Ishikawa (cell line): ENCODE measurements around the gene BTBD9.

Source experiments
- CEBPB ChIP-seq: IDR thresholded peaks from 2 replicates; pipeline ENCODE4 v1.6.1; 2012
- CREB1 ChIP-seq: IDR thresholded peaks from 2 replicates; pipeline ENCODE4 v1.6.1; 2012; ENCODE audit warnings: low read depth
- EP300 ChIP-seq: IDR thresholded peaks from 2 replicates; pipeline ENCODE4 v1.6.1; 2012; ENCODE audit warnings: borderline replicate concordance
- FOXM1 ChIP-seq: IDR thresholded peaks from 2 replicates; pipeline ENCODE4 v1.6.1; 2012; ENCODE audit warnings: low read depth, borderline replicate concordance
- RAD21 ChIP-seq: IDR thresholded peaks from 2 replicates; pipeline ENCODE4 v1.6.1; 2012; ENCODE audit warnings: low read depth
- TAF1 ChIP-seq: IDR thresholded peaks from 2 replicates; pipeline ENCODE4 v1.6.1; 2012; ENCODE audit warnings: low read depth, mild to moderate bottlenecking
- TCF12 ChIP-seq: IDR thresholded peaks from 2 replicates; pipeline ENCODE4 v1.6.1; 2012; ENCODE audit warnings: low read depth
- TEAD4 ChIP-seq: IDR thresholded peaks from 2 replicates; pipeline ENCODE4 v1.6.1; 2012
- YY1 ChIP-seq: IDR thresholded peaks from 2 replicates; pipeline ENCODE4 v1.6.1; 2012; ENCODE audit warnings: low read depth
- ZBTB7A ChIP-seq: IDR thresholded peaks from 2 replicates; pipeline ENCODE4 v1.6.1; 2012; ENCODE audit warnings: low read depth
- TF ChIP-seq, protein P1 (sequence below): IDR thresholded peaks from 2 replicates; pipeline ENCODE4 v1.6.1; 2012; ENCODE audit warnings: low read depth, mild to moderate bottlenecking
- TF ChIP-seq, protein P2 (sequence below): IDR thresholded peaks from 2 replicates; pipeline ENCODE4 v1.6.1; 2012
- TF ChIP-seq, protein P3 (sequence below): IDR thresholded peaks from 2 replicates; pipeline ENCODE4 v1.6.1; 2012

DNA sequence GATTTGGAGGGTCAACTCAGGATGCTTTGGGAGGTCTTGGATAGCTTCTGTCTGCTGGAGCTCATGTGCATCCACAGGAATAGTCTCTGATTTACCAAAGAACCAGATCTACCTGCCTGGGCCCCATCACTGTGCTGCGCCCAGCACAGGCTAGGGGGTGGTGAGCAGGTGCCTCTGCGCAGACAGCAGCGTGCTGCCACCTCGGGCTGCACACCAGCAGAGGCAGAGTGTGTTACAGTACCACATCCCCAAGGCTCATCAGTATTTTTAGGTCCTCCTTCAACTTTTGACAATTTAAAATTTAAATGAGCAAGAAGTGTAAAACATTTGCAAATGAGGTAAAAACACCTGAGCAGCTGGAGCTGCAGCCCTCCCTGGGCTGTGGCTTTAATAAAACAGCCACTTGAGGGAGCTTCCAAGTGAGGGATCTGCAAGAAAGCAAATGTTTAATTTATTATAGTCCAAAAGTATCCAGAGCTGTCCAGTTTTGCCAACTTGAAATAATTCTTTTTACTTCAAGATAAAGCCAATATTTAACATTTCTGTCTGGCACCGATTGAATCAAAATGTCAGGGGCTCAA, 495.3 kb downstream of the BTBD9 start:
- TF ChIP-seq YY1 (no peak), FOXM1 (no peak), TAF1 (no peak), CEBPB (no peak), TCF12 (no peak), EP300 (no peak), TEAD4 (no peak), RAD21 (no peak), CREB1 (no peak), ZBTB7A (no peak)
- TF ChIP-seq, protein P1, sequence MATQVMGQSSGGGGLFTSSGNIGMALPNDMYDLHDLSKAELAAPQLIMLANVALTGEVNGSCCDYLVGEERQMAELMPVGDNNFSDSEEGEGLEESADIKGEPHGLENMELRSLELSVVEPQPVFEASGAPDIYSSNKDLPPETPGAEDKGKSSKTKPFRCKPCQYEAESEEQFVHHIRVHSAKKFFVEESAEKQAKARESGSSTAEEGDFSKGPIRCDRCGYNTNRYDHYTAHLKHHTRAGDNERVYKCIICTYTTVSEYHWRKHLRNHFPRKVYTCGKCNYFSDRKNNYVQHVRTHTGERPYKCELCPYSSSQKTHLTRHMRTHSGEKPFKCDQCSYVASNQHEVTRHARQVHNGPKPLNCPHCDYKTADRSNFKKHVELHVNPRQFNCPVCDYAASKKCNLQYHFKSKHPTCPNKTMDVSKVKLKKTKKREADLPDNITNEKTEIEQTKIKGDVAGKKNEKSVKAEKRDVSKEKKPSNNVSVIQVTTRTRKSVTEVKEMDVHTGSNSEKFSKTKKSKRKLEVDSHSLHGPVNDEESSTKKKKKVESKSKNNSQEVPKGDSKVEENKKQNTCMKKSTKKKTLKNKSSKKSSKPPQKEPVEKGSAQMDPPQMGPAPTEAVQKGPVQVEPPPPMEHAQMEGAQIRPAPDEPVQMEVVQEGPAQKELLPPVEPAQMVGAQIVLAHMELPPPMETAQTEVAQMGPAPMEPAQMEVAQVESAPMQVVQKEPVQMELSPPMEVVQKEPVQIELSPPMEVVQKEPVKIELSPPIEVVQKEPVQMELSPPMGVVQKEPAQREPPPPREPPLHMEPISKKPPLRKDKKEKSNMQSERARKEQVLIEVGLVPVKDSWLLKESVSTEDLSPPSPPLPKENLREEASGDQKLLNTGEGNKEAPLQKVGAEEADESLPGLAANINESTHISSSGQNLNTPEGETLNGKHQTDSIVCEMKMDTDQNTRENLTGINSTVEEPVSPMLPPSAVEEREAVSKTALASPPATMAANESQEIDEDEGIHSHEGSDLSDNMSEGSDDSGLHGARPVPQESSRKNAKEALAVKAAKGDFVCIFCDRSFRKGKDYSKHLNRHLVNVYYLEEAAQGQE, result no peak
- TF ChIP-seq, protein P2, sequence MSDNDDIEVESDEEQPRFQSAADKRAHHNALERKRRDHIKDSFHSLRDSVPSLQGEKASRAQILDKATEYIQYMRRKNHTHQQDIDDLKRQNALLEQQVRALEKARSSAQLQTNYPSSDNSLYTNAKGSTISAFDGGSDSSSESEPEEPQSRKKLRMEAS, result no peak
- TF ChIP-seq, protein P3, sequence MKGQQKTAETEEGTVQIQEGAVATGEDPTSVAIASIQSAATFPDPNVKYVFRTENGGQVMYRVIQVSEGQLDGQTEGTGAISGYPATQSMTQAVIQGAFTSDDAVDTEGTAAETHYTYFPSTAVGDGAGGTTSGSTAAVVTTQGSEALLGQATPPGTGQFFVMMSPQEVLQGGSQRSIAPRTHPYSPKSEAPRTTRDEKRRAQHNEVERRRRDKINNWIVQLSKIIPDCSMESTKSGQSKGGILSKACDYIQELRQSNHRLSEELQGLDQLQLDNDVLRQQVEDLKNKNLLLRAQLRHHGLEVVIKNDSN, result no peak
